Calu3 (cell line): ENCODE measurements around the gene FBXO45. TPM values are rescaled to one million over a fixed set of nuclear protein-coding genes. Genes with fewer than 3 reads are reported as not detected.
"Not testable (repeated sequence)": the region's sequence is repeated elsewhere in the genome, so short reads cannot be mapped to it uniquely, and the experiment has no call there.

Experiments used
- BruUV-seq: library from RNA; stranded (reverse); fragments of 400-500 nt; replicated peaks from 2 replicates; lab custom pipeline; 2021; lab: Mats Ljungman, UMichigan
- CTCF ChIA-PET: fragments of 300-600 bp; sonication (Branson Sonifier 250); formaldehyde crosslinking; loops from one replicate; lab custom pipeline; 2022; ENCODE audit warnings: antibody characterized with exemption; lab: Charles Lee
- DNase-seq: peaks from one replicate; pipeline ENCODE4 v3.0.0; 2022
- H3K27ac Mint-ChIP-seq: one replicate; pipeline ENCODE4 v1.8.0; 2022; ENCODE audit warnings: mixed read lengths; ENCODE audit not compliant: unreplicated experiment
- H3K27me3 Mint-ChIP-seq: one replicate; pipeline ENCODE4 v1.8.0; 2022; ENCODE audit warnings: mixed read lengths; ENCODE audit not compliant: unreplicated experiment
- H3K36me3 Mint-ChIP-seq: one replicate; pipeline ENCODE4 v1.8.0; 2022; ENCODE audit warnings: mild to moderate bottlenecking, moderate library complexity, mixed read lengths; ENCODE audit not compliant: insufficient read depth, unreplicated experiment
- H3K4me1 Mint-ChIP-seq: one replicate; pipeline ENCODE4 v1.8.0; 2022; ENCODE audit warnings: mild to moderate bottlenecking, low read depth, mixed read lengths; ENCODE audit not compliant: unreplicated experiment
- H3K4me3 Mint-ChIP-seq: one replicate; pipeline ENCODE4 v1.8.0; 2022; ENCODE audit warnings: mild to moderate bottlenecking, low read depth, moderate library complexity, mixed read lengths; ENCODE audit not compliant: unreplicated experiment
- H3K9me3 Mint-ChIP-seq: one replicate; pipeline ENCODE4 v1.8.0; 2022; ENCODE audit warnings: low read depth, mixed read lengths; ENCODE audit not compliant: unreplicated experiment
- intact Hi-C: fragments of 100-400 bp; cut with micrococcal nuclease; formaldehyde crosslinking; loops from one replicate; pipeline ENCODE4 v1.10.0; 2022; ENCODE audit not compliant: unreplicated experiment
- total RNA-seq: library from RNA; stranded (reverse); gene quantifications from 2 replicates; pipeline ENCODE4 v1.2.3, GENCODE V29; 2022
- TF ChIP-seq, protein P1 (sequence below): fragments of 200-600 bp; IDR thresholded peaks from one replicate; pipeline ENCODE4 v1.8.0; 2022; ENCODE audit warnings: antibody characterized with exemption; ENCODE audit not compliant: unreplicated experiment

Gene FBXO45
- total RNA-seq, 1 experiment from 2014 or later = 10.8 TPM

- no TSS peak for BruUV-seq
- peak; percentile 94 for DNase-seq
Observed at GRCh38 chr3:196609343-196609775, 40.9 kb downstream of the FBXO45 start.

GRCh38 chr3:196609805-196610515, 41.5 kb downstream of the FBXO45 start:
- H3K36me3 Mint-ChIP-seq = no peaks in the 10 kb centered on the region
- TF ChIP-seq, protein P1, sequence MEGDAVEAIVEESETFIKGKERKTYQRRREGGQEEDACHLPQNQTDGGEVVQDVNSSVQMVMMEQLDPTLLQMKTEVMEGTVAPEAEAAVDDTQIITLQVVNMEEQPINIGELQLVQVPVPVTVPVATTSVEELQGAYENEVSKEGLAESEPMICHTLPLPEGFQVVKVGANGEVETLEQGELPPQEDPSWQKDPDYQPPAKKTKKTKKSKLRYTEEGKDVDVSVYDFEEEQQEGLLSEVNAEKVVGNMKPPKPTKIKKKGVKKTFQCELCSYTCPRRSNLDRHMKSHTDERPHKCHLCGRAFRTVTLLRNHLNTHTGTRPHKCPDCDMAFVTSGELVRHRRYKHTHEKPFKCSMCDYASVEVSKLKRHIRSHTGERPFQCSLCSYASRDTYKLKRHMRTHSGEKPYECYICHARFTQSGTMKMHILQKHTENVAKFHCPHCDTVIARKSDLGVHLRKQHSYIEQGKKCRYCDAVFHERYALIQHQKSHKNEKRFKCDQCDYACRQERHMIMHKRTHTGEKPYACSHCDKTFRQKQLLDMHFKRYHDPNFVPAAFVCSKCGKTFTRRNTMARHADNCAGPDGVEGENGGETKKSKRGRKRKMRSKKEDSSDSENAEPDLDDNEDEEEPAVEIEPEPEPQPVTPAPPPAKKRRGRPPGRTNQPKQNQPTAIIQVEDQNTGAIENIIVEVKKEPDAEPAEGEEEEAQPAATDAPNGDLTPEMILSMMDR = no peak
- no peak overlapping the region for H3K4me3 Mint-ChIP-seq
- no peaks in the 10 kb centered on the region for H3K9me3 Mint-ChIP-seq
- intact Hi-C loops = loop anchor here (1.0 to 10.0 kb wide), 3 partner anchors 75 to 362 kb away; partner anchors contain the start of gene NCBP2
- DNase-seq = no peak
- peaks cover 16% of the 10 kb centered on the region for H3K27me3 Mint-ChIP-seq
- CTCF ChIA-PET = interaction anchor here (0.5 to 1.7 kb wide), 16 partner anchors 8 to 566 kb away, joined by 3 to 23 read pairs (median 4); partner anchors contain the start of genes NCBP2, PAK2 and SENP5
- no TSS peak for BruUV-seq
- H3K27ac Mint-ChIP-seq = no peak overlapping the region
- H3K4me1 Mint-ChIP-seq = peaks cover 10% of the 10 kb centered on the region

More at GRCh38 chr3:196609343-196609775, 40.9 kb downstream of the FBXO45 start:
- no peaks in the 10 kb centered on the region for H3K9me3 Mint-ChIP-seq
- H3K4me1 Mint-ChIP-seq = peaks cover 10% of the 10 kb centered on the region
- H3K4me3 Mint-ChIP-seq = no peak overlapping the region
- CTCF ChIA-PET = interaction anchor here (0.5 to 1.7 kb wide), 17 partner anchors 9 to 1200 kb away, joined by 3 to 23 read pairs (median 4); partner anchors contain the start of genes NCBP2, PAK2 and SENP5
- TF ChIP-seq, protein P1 = peak; percentile 83
- peaks cover 21% of the 10 kb centered on the region for H3K27me3 Mint-ChIP-seq
- intact Hi-C loops = loop anchor here (1.0 to 10.0 kb wide), 3 partner anchors 76 to 363 kb away; partner anchors contain the start of gene NCBP2
- H3K36me3 Mint-ChIP-seq = no peaks in the 10 kb centered on the region
- H3K27ac Mint-ChIP-seq = no peak overlapping the region

DNA sequence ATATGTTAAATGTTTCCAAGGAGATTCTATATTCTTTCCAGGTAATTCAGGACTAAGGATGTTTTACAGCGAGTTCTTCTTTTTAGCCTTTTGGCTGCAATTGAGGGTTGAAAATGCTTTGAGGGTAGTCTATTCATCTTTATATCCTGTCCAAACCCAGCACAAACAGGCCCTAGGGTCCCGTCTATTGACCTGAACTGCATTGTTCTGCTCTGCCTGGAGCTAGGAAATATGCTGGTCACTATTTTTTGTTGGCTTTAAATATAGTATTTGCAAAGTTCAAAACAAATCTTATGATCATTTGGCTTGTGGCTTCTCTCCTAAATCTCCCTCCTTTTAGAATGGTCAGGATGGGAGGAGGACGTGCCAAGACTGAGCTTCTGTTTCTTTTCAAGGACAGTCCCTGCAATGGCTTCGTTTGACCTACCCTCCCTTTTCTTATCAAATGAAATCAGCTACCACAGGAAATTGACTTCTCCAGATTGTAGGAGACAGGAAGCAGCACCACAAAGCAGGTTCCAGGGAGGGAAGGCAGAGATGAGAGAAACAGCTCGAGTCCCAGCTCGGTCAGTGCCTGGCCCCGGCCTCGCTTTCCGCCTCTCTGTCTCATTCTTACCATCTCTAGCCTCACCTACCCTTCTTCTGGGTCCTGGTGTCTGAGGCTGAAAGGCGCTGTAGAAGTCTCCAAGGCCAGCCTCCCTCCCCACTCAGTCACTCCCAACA, 43.5 kb downstream of the FBXO45 start:
- H3K27ac Mint-ChIP-seq = no peak overlapping the region

GRCh38 chr3:196615234-196615633, 46.8 kb downstream of the FBXO45 start:
- H3K27ac Mint-ChIP-seq, intact Hi-C loops, H3K4me1 Mint-ChIP-seq, H3K27me3 Mint-ChIP-seq, H3K36me3 Mint-ChIP-seq, DNase-seq, H3K4me3 Mint-ChIP-seq, BruUV-seq, H3K9me3 Mint-ChIP-seq: not testable (repeated sequence)
- CTCF ChIA-PET = interaction anchor here (0.7 kb wide), 1 partner anchor 198 kb away, joined by 7 read pairs; no protein-coding TSS in a partner anchor

More for the DNA sequence above, 43.5 kb downstream of the FBXO45 start:
- intact Hi-C loops = no loop called here
- BruUV-seq = no TSS peak
- no peak for DNase-seq
- H3K27me3 Mint-ChIP-seq = no peaks in the 10 kb centered on the region
- no peaks in the 10 kb centered on the region for H3K36me3 Mint-ChIP-seq
- H3K4me3 Mint-ChIP-seq = no peak overlapping the region
- TF ChIP-seq, protein P1 = no peak
- H3K9me3 Mint-ChIP-seq = no peaks in the 10 kb centered on the region
- CTCF ChIA-PET = interaction anchor here (0.5 to 0.6 kb wide), 2 partner anchors 133 to 1041 kb away, joined by 3 read pairs; no protein-coding TSS in a partner anchor
- peaks cover 10% of the 10 kb centered on the region for H3K4me1 Mint-ChIP-seq
